ENCODE measurements around the gene SCN2B. TPM values are rescaled to one million over a fixed set of nuclear protein-coding genes. Genes with fewer than 3 reads are reported as not detected.

The SCN2B gene
- total RNA-seq, 2 experiments from 2014 or later: not detected

GRCh38 chr11:118124929-118125535, 51.4 kb downstream of the SCN2B start:
- H3K9me3 Mint-ChIP-seq: peaks cover 6% of the 10 kb centered on the region

GRCh38 chr11:118120793-118121192, 55.6 kb downstream of the SCN2B start:
- intact Hi-C loops (cut with micrococcal nuclease): no loop called here
- ChIA-PET POLR2A (no interaction called here), CTCF (interaction anchor here (1.0 to 3.3 kb wide), 2 partner anchors 51 to 297 kb away, joined by 3 to 16 read pairs; no protein-coding TSS in a partner anchor)
- Mint-ChIP-seq H3K27ac (no peak overlapping the region), H3K4me1 (ENCODE audit: low read depth) (peaks cover 23% of the 10 kb centered on the region), H3K9me3 (peaks cover 6% of the 10 kb centered on the region), H3K27me3 (no peaks in the 10 kb centered on the region), H3K4me3 (no peak overlapping the region), H3K36me3 (ENCODE audit: low read depth) (peaks cover 2% of the 10 kb centered on the region)
- ATAC-seq (no peak), DNase-seq (no peak)
- no peak for TF ChIP-seq CTCF (IDR thresholded peaks at IDR 0.05)

More at GRCh38 chr11:118124929-118125535, 51.4 kb downstream of the SCN2B start:
- ChIA-PET POLR2A (interaction anchor here (1.0 kb wide), 1 partner anchor 12 kb away, joined by 3 read pairs; no protein-coding TSS in a partner anchor), CTCF (interaction anchor here (0.8 to 1.4 kb wide), 6 partner anchors 9 to 178 kb away, joined by 3 to 4 read pairs (median 3); no protein-coding TSS in a partner anchor)
- peaks cover 2% of the 10 kb centered on the region for H3K36me3 Mint-ChIP-seq (ENCODE audit: low read depth)
- no peaks in the 10 kb centered on the region for H3K4me1 Mint-ChIP-seq (ENCODE audit: low read depth)
- no peak for TF ChIP-seq CTCF (IDR thresholded peaks at IDR 0.05)
- no peak for DNase-seq
- no peak for ATAC-seq
- intact Hi-C loops (cut with micrococcal nuclease): no loop called here
- no peak overlapping the region for H3K27ac Mint-ChIP-seq
- no peak overlapping the region for H3K4me3 Mint-ChIP-seq
- peaks cover 5% of the 10 kb centered on the region for H3K27me3 Mint-ChIP-seq

GRCh38 chr11:118117790-118118601, 58.4 kb downstream of the SCN2B start:
- Mint-ChIP-seq H3K27me3 (no peaks in the 10 kb centered on the region), H3K9me3 (peaks cover 6% of the 10 kb centered on the region), H3K27ac (peak overlapping the region; percentile 77), H3K4me3 (peak overlapping the region; percentile 58), H3K4me1 (ENCODE audit: low read depth) (peaks cover 34% of the 10 kb centered on the region), H3K36me3 (ENCODE audit: low read depth) (peaks cover 2% of the 10 kb centered on the region)
- POLR2A ChIA-PET: no interaction called here
- intact Hi-C loops (cut with micrococcal nuclease): no loop called here
- DNase-seq (peak; percentile 77), ATAC-seq (peak; percentile 99)
- CTCF ChIA-PET: interaction anchor here (0.8 to 1.9 kb wide), 4 partner anchors 10 to 53 kb away, joined by 3 to 11 read pairs (median 3); no protein-coding TSS in a partner anchor
- no peak for TF ChIP-seq CTCF (IDR thresholded peaks at IDR 0.05)

GRCh38 chr11:118115048-118115447, 61.4 kb downstream of the SCN2B start:
- DNase-seq (no peak), ATAC-seq (no peak)
- ChIA-PET CTCF (no interaction called here), POLR2A (interaction anchor here (1.0 kb wide), 1 partner anchor 120 kb away, joined by 3 read pairs; no protein-coding TSS in a partner anchor)
- Mint-ChIP-seq H3K27me3 (no peaks in the 10 kb centered on the region), H3K27ac (peak overlapping the region; percentile 6), H3K4me3 (no peak overlapping the region), H3K4me1 (ENCODE audit: low read depth) (peaks cover 39% of the 10 kb centered on the region), H3K36me3 (ENCODE audit: low read depth) (no peaks in the 10 kb centered on the region), H3K9me3 (no peaks in the 10 kb centered on the region)
- TF ChIP-seq CTCF (IDR thresholded peaks at IDR 0.05): no peak
- intact Hi-C loops (cut with micrococcal nuclease): no loop called here
